Raji (cell line): ENCODE results near the gene TOX2.

Source experiments
- POLR2A ChIP-seq: IDR thresholded peaks from 2 replicates; pipeline ENCODE4 v1.6.1; 2011; ENCODE audit warnings: low read depth, low read length, control low read depth; ENCODE audit not compliant: insufficient read depth

Gene TOX2

DNA sequence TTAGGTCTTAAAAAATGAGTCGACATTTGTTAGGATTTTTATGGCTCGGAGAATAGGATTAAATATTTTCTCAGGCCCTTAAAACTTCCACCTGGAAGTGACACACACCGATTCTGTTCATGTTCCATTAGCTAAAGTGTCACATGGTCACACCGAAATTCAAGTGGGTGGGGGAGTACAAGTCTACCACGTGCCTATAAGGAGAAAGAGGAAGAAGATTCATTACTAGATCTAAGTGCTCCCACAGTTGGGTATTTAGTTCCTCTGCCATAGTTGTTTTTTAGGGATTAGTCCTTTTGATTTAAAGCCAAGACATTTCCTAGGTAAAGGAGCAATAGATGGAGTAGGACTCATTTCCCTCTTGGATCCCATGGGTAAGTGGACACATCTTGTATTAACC, 4.9 kb upstream of the TOX2 start:
- TF ChIP-seq POLR2A: no peak

DNA sequence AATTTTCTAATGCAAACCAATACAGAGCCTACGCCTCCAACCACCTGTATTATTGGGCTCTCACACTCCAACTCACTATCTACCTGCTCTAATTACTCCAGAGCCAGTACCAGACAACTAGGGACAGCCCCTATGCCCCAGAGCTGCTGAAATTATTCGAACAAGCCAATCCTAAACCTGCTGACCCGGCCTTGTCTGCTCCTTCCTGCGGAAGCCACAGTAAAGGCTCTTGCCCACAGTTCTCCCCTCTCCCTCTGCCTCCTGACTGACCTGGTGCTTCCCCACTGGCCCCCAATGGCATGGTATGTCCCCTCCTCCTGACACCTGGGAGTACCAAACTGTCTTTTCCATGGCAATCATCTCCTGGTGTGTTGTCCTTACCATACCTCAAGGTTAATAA, 4.1 kb upstream of the TOX2 start:
- TF ChIP-seq POLR2A: no peak

DNA sequence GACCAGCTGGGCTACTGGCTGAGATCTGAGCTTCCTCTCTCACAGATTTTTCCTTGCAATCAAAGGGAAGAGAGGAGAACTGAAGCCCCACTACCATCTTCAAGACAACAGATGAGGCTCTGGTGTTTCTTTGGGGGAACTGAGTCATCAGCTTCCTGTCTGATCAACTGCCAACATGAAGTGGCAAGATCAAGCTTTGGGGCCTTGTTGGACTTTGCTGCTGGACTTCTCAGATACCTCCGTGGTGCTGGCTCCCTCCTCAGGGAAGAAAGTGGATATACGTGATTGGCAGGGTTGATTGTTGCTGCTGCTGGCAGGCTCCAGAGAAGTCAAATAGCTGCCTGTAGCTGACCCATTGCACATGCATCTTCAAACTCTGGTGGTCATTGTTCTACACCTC, 3.6 kb upstream of the TOX2 start:
- TF ChIP-seq POLR2A: no peak

DNA sequence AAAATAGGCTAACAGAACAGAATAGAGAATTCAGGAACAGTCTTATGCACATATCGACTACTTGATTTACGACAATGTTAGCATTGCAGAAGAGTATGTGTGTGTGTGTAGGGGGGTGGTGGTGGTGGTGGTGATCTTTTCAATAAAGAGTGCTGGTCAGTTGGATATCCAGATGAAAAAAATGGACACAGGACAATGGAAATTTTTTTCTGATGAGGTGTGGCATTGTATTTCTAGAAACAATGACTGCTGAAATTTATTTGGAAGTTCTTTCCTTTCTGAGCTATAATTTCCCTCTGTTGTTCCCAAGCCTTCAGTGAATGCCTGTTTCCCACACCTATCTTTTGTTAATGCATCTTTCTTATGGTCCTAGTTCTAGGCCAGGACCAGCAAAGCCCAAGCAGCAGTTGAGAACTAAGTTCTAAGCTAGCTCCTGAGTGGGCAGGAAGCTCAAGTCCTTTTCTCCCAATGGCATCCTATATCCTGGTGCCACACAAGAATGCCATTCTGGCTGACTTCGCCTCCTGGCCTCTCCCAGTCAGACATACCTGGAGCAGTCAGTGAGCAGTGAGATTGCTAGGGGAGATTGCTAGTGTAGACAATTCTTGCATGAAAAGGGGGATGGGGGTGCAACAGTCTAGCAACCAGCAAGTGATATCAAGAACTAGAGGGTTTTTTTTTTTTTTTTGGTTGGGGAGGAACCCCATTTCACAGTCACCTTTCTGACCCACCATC, 1.2 kb upstream of the TOX2 start:
- TF ChIP-seq POLR2A: no peak

DNA sequence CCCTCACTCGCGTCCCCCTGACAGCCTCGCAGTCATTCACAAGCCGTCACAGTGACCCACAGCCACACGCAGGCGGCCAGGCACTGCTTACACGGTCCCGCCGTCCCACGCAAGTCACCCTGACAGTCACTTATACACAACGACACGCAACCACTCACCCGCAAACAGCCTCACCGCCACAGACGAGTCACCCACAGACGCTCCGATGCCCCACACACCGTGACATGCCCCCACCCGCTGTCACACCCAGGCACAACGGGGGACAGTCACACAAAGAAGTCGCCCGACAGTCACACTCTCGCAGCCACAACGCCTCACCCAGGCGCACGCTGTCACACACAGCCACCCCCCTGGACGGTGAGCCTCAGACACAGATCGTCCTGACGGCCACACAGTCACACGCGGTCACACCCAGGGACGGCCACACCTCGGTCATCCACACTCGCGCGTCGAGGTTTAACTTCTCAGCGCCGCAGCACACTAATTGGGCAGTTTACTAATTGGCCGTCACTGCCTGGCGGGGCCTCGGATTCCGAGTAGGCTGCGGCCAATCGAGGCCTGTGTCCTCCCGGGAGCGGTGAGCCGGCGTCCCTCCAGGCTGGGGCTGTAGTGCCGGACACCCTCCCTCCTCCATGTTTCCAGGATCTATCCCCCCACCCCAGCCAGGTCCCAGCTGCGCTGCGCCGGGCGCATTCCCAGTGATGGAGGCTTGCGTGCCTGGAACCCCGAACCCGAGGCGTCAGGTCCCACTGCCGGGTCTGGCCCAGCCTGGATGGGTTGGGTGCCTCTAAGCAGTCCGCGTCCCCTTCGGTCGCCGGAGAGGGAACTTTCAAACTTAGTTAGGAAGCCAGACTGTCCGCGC, 790 bp downstream of the TOX2 start:
- TF ChIP-seq POLR2A: no peak

DNA sequence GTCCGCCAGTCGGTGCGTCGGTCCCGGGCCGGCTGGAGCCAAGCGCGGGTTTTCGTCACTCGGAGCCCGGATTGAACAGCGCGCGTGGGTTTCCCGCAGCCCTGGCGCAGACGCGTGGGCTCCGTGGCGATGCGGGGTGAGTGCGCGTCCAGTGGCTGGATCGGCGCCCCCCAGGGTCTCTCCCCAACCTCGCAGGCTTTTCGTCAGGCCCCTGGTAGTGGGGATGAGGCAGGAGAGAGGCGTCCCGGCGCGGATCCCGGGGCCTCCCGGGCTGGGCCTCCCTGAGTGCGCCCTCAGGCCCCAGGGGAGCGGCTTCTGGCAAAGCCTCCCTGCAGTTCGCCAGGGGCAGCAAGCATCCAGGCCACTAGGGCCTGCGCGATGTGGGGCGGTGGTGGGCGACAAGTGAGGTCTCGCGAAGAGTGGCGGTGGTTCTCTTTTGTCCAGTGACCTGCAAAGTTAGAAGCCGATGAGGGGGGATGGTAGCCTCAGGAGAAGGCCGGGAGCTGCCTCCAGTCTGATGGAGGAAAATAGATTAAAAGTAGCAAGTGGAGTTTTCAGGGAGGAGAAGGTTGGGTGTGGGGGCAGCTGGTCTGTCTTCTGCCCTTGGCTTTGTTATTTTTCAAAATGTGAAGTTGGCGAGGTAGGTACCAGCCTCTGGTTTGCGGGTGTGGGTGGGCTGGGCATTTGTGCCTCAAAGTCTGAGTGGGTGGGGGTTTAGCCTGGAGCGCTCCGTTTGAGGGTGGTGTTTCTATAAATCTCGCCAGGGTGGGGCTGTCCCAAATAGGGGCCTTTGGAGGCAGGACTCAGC, 1.6 kb downstream of the TOX2 start:
- TF ChIP-seq POLR2A: no peak

DNA sequence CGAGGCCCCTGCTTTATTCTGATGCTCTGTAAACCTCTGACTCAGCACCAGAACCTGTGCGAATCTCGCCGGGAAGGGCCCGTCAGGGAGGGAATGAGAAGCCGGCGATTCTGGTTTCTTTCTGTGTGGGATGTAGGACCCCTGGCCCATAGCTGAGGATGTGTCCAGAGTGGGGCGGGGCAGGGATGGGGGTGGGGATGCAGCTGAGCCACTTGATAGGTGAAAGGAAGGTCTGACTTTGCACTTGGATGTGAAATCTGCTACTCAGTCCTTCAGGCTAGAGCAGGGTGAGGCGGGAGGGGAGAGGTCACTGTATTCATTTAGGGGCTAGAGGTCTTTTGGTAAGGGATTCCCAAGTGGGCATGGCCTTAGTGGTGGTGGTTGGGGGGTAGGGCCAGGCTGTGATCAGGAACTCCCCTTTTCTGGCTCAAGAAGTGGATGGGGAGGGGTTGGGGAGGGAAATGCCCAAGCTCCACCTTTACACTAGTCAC, 2.3 kb downstream of the TOX2 start:
- TF ChIP-seq POLR2A: no peak

DNA sequence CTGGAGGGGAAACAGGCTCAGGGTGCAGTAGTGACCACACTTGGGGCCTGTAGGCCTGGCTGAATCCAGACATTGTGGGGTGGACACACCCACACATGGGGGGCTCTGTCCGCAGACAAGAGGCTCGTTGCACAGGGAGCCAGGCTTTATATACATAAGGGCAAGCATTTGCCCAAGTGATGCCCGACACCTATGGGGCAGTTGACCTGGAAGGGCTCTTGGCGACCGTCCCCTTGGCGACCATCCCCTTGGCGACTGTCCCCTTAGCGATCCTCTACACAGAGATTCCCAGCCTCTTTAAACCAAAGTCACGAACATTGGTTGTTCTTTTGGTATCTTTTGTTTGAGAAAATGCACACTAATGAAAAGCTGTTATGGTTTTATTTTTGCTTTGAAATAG, 2.7 kb downstream of the TOX2 start:
- no peak for TF ChIP-seq POLR2A

DNA sequence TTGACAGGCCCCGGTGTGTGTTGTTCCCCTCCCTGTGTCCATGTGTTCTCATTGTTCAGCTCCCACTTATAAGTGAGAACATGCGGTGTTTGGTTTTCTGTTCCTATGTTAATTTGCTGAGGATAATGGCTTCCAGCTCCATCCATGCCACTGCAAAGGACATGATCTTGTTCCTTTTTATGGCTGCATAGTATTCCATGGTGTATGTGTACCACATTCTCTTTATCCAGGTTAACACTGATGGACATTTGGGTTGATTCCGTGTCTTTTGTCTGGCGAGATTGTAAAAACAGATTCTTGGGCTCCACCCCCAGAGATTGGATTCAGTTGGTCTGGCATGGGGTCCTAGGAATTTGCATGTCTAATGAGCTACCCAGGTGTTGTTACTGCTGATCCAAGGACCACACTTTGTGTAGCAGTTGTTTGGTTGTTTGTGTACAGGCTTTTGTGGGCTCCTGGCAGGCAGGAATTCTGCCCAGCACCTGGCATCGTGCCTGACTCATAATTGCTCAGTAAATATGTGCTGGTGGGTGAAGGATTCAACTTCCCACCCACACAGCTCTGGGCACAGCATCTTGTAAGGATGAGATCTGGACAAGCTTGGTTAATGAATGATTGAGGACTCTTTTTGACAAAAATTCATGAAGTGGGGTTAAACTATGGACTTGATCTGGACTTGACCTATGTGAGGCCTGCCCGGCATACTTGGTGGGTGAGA, 5.2 kb downstream of the TOX2 start:
- no peak for TF ChIP-seq POLR2A

DNA sequence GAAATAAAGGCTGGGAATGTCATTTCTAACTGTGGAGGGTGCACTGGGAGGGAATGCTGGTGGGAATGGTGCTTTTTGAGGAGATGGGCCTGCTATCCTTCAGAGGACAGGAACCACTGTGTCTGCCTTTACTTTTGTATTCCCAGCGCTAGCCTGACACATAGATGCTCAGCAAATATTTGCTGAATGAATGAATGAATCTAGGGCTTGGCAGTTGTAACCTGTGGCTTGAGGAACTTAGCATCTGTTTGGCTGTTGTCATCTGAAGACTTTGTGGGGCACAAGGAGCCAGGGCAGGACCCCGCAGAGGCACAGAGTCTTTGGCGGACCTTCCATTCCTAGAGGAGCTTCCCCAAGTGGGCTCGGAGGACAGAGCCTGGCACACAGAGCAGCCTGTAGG, 6.1 kb downstream of the TOX2 start:
- no peak for TF ChIP-seq POLR2A

DNA sequence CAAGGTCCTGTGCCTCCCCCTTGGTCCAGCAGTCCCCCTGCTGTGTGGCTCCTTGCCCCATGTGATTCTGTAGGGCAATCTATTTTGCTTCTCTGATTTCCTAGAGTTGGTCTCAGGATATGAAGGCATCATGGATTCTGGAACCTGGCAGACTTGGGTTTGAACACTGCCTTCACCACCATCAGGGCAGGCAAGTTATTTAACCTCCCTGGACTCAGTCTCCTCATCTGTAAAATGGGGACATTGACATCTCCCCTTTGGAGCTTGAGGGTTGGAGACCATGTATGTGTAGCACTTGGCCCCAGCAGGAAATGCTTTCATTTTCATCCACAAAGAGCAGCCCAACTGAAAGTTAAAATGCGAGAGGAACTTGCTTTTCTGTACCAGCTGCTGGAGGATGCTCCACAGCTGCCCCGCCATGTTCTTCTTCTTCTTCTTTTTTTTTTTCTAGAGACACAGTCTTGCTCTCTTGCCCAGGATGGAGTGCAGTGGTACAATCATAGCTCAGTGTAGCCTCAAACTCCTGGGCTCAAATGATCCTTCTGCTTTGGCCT, 6.7 kb downstream of the TOX2 start:
- TF ChIP-seq POLR2A: no peak

DNA sequence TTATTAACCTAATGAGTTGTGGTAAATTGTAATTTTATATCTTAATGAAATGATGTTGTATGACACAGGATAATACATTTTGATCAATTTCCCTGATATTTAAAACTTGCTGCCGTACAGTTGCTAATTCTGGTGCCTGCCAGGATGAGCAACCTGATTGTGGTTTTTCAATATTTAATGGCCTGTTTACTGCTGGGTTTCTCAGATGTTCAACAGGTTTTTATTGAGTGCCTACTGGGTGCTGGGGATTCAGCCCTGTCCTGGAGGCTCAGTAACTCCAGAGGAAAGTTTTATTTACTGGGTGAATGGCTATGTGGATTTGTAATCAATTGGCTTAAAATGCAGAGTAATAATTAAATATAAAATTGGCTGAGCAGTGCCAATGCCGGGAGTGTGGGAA, 8.0 kb downstream of the TOX2 start:
- TF ChIP-seq POLR2A: no peak

DNA sequence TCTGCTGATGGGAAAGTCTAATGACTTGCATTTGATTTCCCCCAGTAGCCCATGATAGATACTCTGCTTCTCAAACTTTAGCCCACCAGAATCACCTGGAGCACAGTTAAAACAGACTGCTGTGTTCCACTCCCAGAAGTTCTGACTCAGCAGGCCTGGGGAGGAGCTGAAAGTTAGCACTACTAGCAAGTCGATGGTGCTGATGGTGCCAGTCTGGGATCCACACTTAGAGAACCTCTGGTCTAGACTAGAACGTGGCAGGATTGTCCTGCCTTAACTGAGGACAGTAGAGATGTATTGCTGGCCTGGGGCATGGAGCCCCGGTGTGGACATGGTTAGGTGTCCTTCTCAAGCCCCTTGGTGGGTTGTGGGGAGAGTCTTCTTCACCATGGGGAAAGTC, 8.7 kb downstream of the TOX2 start:
- no peak for TF ChIP-seq POLR2A

DNA sequence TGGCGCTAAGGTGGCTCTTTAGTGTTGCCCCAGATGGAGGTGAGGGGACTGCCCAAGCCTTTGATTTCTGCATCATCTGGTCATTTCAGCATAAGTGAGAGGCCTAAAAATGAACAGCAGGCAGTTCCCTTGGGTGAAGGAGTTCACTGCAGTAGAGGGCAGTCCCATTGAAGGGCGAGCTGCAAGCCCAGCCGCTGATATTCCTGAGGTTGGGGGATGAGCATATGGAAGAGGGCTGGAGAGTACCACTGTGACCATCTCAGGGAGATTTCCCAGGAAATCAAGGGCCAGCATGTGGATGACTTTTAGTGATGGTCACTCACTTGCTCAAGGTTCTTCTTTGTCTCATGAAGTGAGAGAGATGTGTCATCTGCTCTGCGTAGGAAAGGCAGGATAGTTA, 9.3 kb downstream of the TOX2 start:
- no peak for TF ChIP-seq POLR2A
